Nephron progenitor cell (in vitro differentiated cells): ENCODE data around the gene RNF144A.

Experiments used
- DNase-seq: peaks from one replicate; pipeline ENCODE4 v3.0.0; 2021
- H3K27ac Mint-ChIP-seq: 2 replicates; pipeline ENCODE4 v1.8.0; 2021; ENCODE audit warnings: mild to moderate bottlenecking, moderate library complexity, mixed read lengths
- H3K27me3 Mint-ChIP-seq: 2 replicates; pipeline ENCODE4 v1.8.0; 2021; ENCODE audit warnings: mild to moderate bottlenecking, low read depth, mixed read lengths; ENCODE audit not compliant: poor library complexity
- H3K36me3 Mint-ChIP-seq: 2 replicates; pipeline ENCODE4 v1.8.0; 2021; ENCODE audit warnings: low read depth, mixed read lengths
- H3K4me1 Mint-ChIP-seq: 2 replicates; pipeline ENCODE4 v1.8.0; 2021; ENCODE audit warnings: mixed read lengths
- H3K4me3 Mint-ChIP-seq: 2 replicates; pipeline ENCODE4 v1.8.0; 2021; ENCODE audit warnings: mild to moderate bottlenecking, moderate library complexity, mixed read lengths
- H3K9me3 Mint-ChIP-seq: 2 replicates; pipeline ENCODE4 v1.8.0; 2021; ENCODE audit warnings: mild to moderate bottlenecking, moderate library complexity, mixed read lengths
- CTCF ChIP-seq: fragments of 200-600 bp; sonication (generic); IDR thresholded peaks from 2 replicates; pipeline ENCODE4 v1.5.0; 2021; ENCODE audit warnings: antibody characterized with exemption

RNF144A gene

GRCh38 chr2:6885551-6885950 is 31.7 kb upstream of the RNF144A start:
- no peak overlapping the region for H3K27ac Mint-ChIP-seq
- H3K4me1 Mint-ChIP-seq = peaks cover 4% of the 10 kb centered on the region
- no peak overlapping the region for H3K4me3 Mint-ChIP-seq
- no peak for TF ChIP-seq CTCF
- peaks cover 3% of the 10 kb centered on the region for H3K27me3 Mint-ChIP-seq
- peaks cover 6% of the 10 kb centered on the region for H3K36me3 Mint-ChIP-seq
- no peak for DNase-seq
- peaks cover 6% of the 10 kb centered on the region for H3K9me3 Mint-ChIP-seq

DNA sequence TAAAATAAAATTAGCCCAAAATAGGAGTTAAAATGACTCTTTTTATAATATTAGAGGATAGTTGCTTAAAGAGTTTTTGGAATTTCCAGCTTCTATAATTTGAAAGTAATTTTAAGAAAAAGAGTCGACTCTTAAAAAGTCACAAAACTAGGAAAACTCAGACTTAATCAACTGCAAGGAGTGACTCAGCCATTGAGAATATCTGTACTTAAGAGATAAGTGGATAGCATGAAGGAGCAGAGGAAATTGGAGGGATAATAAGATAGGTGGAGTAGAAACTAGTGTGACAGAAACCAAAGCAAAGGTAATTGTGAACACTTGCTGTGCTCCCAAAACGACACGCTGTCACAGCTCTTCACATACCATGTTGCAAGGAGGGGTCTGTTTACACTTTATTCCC is 31.2 kb upstream of the RNF144A start:
- Mint-ChIP-seq H3K27ac (no peak overlapping the region), H3K27me3 (peaks cover 3% of the 10 kb centered on the region)
- no peak for DNase-seq

GRCh38 chr2:6887751-6888192 is 29.4 kb upstream of the RNF144A start:
- no peak for DNase-seq
- Mint-ChIP-seq H3K4me3 (no peak overlapping the region), H3K4me1 (no peaks in the 10 kb centered on the region), H3K27ac (no peak overlapping the region), H3K9me3 (no peaks in the 10 kb centered on the region), H3K36me3 (no peaks in the 10 kb centered on the region), H3K27me3 (peaks cover 3% of the 10 kb centered on the region)
- no peak for TF ChIP-seq CTCF

More for the DNA sequence above, 31.2 kb upstream of the RNF144A start:
- H3K4me3 Mint-ChIP-seq = no peak overlapping the region
- no peak for TF ChIP-seq CTCF
- peaks cover 2% of the 10 kb centered on the region for H3K4me1 Mint-ChIP-seq
- peaks cover 2% of the 10 kb centered on the region for H3K9me3 Mint-ChIP-seq
- peaks cover 2% of the 10 kb centered on the region for H3K36me3 Mint-ChIP-seq

DNA sequence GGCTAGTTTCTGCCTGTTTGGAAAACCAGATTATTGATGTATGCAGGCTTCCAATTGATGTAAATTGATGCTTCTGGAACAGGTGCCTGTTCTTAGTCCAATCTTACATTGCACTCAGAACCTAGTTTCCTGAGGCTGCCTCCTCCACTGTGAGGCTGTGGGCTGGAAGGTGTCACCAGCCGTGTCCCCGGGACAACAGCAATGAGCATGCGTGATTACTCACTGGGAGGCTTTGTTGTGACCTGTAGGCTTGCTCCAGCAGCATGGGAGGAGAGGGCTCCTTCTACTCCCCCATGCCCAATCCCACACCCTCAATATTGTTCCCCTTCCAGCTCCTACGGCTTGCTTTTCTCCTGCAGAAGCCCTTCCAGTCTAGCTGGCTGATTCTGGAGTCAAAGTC is 28.5 kb upstream of the RNF144A start:
- no peaks in the 10 kb centered on the region for H3K4me1 Mint-ChIP-seq
- TF ChIP-seq CTCF = no peak
- H3K36me3 Mint-ChIP-seq = no peaks in the 10 kb centered on the region
- H3K27me3 Mint-ChIP-seq = peaks cover 5% of the 10 kb centered on the region
- no peak for DNase-seq
- H3K4me3 Mint-ChIP-seq = no peak overlapping the region
- no peak overlapping the region for H3K27ac Mint-ChIP-seq
- H3K9me3 Mint-ChIP-seq = no peaks in the 10 kb centered on the region

DNA sequence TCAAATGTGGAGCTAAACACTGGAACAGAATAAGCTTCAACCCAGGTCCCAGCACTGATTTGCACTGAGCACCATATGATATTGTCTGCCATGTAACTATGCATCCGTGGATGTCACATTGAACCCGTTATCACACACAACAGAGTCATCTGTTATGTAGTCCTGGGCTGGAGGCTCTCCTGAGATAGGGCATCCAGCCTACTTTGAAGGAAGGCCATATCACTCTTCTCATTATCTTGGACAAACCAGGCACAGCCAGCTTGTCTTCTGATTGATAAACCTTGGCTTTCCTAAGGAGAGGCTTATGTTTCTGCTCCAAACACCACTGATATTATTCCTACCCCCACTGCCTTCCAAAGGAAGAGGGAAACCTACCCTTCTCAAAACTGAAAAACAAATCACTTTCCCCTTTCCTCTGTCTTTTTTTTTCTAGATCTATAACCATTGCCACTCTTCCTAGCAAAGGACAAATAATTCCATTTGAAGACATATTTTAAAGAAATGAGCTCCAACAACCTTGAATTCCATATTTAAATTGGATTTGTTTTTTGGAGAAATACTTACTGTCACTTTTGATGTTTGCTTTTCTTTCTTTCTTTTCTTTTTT is 23.2 kb upstream of the RNF144A start:
- TF ChIP-seq CTCF = no peak
- Mint-ChIP-seq H3K27ac (no peak overlapping the region), H3K4me1 (no peaks in the 10 kb centered on the region), H3K9me3 (no peaks in the 10 kb centered on the region), H3K36me3 (no peaks in the 10 kb centered on the region), H3K4me3 (no peak overlapping the region), H3K27me3 (peaks cover 14% of the 10 kb centered on the region)
- no peak for DNase-seq
